Panc1 (cell line): ENCODE data around the gene IL21R. TPM values are rescaled to one million over a fixed set of nuclear protein-coding genes. Genes with fewer than 3 reads are reported as not detected.

Experiments
- ATAC-seq: fragments of 200-7000 bp; cut with Tn5 transposase; 2 replicates; pipeline ENCODE4 v1.9.1; 2020; ENCODE audit warnings: mild to moderate bottlenecking, moderate library complexity
- BruUV-seq: library from RNA; stranded (reverse); fragments of 400-500 nt; replicated peaks from 2 replicates; lab custom pipeline; 2021; lab: Mats Ljungman, UMichigan
- CTCF ChIA-PET: fragments of 300-600 bp; sonication (Branson Sonifier 250); formaldehyde crosslinking; loops from one replicate; lab custom pipeline; 2022; ENCODE audit warnings: antibody characterized with exemption; lab: Charles Lee
- POLR2A ChIA-PET: fragments of 300-600 bp; sonication (Branson Sonifier 250); formaldehyde crosslinking; loops from one replicate; lab custom pipeline; 2022; ENCODE audit warnings: antibody characterized with exemption; lab: Charles Lee
- DNase-seq: peaks from one replicate; pipeline ENCODE4 v3.0.0-alpha.2; 2010; ENCODE audit warnings: low read depth, low spot score
- H3K27ac ChIP-seq: 2 replicates; pipeline ENCODE4 v1.5.1; 2011; ENCODE audit warnings: mild to moderate bottlenecking, low read length, inconsistent platforms
- H3K27me3 ChIP-seq: fragments of 200-500 bp; sonication (Bioruptor generic); 2 replicates; pipeline ENCODE4 v1.6.0; 2014; ENCODE audit warnings: low read length, inconsistent platforms; ENCODE audit not compliant: control insufficient read depth, insufficient read depth
- H3K36me3 ChIP-seq: fragments of 200-500 bp; sonication (Bioruptor generic); 2 replicates; pipeline ENCODE4 v1.5.1; 2014; ENCODE audit warnings: inconsistent platforms, mild to moderate bottlenecking, low read length, moderate library complexity; ENCODE audit not compliant: control insufficient read depth, insufficient read depth
- H3K4me1 ChIP-seq: 2 replicates; pipeline ENCODE4 v1.5.1; 2011; ENCODE audit warnings: inconsistent platforms, mild to moderate bottlenecking, low read length, moderate library complexity; ENCODE audit not compliant: control insufficient read depth, insufficient read depth
- H3K4me3 ChIP-seq, 2 experiments: 2 replicates each; pipeline ENCODE4 v1.5.1; 2011 to 2012; ENCODE audit warnings: low read depth in 2 of 2, low read length in 2 of 2, mild to moderate bottlenecking in 2 of 2, inconsistent platforms in 1 of 2, moderate library complexity in 1 of 2
- H3K9me3 ChIP-seq: fragments of 200-500 bp; sonication (Bioruptor generic); 2 replicates; pipeline ENCODE4 v1.5.1; 2014; ENCODE audit warnings: low read depth, mild to moderate bottlenecking, inconsistent platforms, low read length, moderate library complexity; ENCODE audit not compliant: control insufficient read depth, insufficient read depth
- POLR2AphosphoS5 ChIP-seq: IDR thresholded peaks from 2 replicates; pipeline ENCODE4 v1.6.1; 2012; ENCODE audit warnings: mild to moderate bottlenecking, low read depth, low read length, moderate library complexity
- SIN3A ChIP-seq: IDR thresholded peaks from 2 replicates; pipeline ENCODE4 v1.6.1; 2012; ENCODE audit warnings: low read depth, mild to moderate bottlenecking, low read length, moderate library complexity, borderline replicate concordance; ENCODE audit not compliant: insufficient read depth
- TCF7L2 ChIP-seq: IDR thresholded peaks from 2 replicates; pipeline ENCODE4 v1.6.1; 2011; ENCODE audit warnings: mild to moderate bottlenecking, low read depth, low read length, inconsistent platforms
- in situ Hi-C: cut with HindIII; loops from 2 replicates; pipeline ENCODE4 v1.10.0; 2016; ENCODE audit warnings: low sequenced_read_pairs, low pct_unique_long_range_greater_than_20kb
- intact Hi-C: fragments of 100-400 bp; cut with micrococcal nuclease; formaldehyde crosslinking; loops from one replicate; pipeline ENCODE4 v1.10.0; 2022; ENCODE audit not compliant: unreplicated experiment
- total RNA-seq: library from RNA; stranded (reverse); gene quantifications from one replicate; pipeline ENCODE4 v1.2.1, GENCODE V29; 2021; ENCODE audit not compliant: unreplicated experiment
- TF ChIP-seq, protein P1 (sequence below): fragments of 450-650 bp; IDR thresholded peaks from 2 replicates; pipeline ENCODE4 v1.5.1; 2017; ENCODE audit warnings: mild to moderate bottlenecking
- TF ChIP-seq, protein P2 (sequence below), 2 experiments: IDR thresholded peaks; 2 replicates each; pipeline ENCODE4 v1.6.1; 2011 to 2012; ENCODE audit warnings: low read depth in 2 of 2, control low read depth in 1 of 2, low read length in 1 of 2, mild to moderate bottlenecking in 1 of 2, moderate library complexity in 1 of 2; ENCODE audit not compliant: insufficient read depth in 1 of 2

Gene IL21R
- total RNA-seq, 1 experiment from 2014 or later: 0.10 TPM

DNA sequence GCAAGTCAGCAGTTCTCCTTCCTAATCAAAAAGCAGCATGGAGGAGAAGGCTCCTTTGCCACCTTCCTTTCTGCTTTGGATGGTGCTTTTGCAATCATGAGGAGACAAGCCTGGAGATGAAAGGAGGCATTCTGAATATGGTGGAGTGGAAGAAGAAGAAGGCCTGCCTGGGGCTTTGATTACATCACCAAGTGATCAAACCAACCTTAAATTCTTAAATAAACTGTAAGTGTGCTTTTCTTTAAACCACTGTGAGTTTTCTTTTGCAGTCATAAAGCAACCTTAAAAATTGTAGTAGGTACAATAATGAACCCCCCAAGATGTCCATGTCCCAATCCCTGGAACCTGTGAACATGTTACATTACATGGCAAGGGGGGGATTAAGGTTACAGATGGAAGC lies 31.7 kb upstream of the IL21R start:
- intact Hi-C loops (no loop called here), in situ Hi-C loops (no loop called here)
- no peak for ATAC-seq
- Histone ChIP-seq H3K27ac (no peak overlapping the region), H3K27me3 (no peaks in the 10 kb centered on the region), H3K4me3 (no peak overlapping the region), H3K4me1 (peaks cover 5% of the 10 kb centered on the region; the same call in 1 of the 2 replicates), H3K9me3 (no peaks in the 10 kb centered on the region), H3K36me3 (no peaks in the 10 kb centered on the region)
- ChIA-PET POLR2A (no interaction called here), CTCF (interaction anchor here (0.6 kb wide), 1 partner anchor 260 kb away, joined by 7 read pairs; no protein-coding TSS in a partner anchor)
- BruUV-seq: no TSS peak
- TF ChIP-seq, protein P1, sequence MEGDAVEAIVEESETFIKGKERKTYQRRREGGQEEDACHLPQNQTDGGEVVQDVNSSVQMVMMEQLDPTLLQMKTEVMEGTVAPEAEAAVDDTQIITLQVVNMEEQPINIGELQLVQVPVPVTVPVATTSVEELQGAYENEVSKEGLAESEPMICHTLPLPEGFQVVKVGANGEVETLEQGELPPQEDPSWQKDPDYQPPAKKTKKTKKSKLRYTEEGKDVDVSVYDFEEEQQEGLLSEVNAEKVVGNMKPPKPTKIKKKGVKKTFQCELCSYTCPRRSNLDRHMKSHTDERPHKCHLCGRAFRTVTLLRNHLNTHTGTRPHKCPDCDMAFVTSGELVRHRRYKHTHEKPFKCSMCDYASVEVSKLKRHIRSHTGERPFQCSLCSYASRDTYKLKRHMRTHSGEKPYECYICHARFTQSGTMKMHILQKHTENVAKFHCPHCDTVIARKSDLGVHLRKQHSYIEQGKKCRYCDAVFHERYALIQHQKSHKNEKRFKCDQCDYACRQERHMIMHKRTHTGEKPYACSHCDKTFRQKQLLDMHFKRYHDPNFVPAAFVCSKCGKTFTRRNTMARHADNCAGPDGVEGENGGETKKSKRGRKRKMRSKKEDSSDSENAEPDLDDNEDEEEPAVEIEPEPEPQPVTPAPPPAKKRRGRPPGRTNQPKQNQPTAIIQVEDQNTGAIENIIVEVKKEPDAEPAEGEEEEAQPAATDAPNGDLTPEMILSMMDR: no peak
- TF ChIP-seq SIN3A (no peak), POLR2AphosphoS5 (no peak), TCF7L2 (no peak)
- TF ChIP-seq, protein P2, sequence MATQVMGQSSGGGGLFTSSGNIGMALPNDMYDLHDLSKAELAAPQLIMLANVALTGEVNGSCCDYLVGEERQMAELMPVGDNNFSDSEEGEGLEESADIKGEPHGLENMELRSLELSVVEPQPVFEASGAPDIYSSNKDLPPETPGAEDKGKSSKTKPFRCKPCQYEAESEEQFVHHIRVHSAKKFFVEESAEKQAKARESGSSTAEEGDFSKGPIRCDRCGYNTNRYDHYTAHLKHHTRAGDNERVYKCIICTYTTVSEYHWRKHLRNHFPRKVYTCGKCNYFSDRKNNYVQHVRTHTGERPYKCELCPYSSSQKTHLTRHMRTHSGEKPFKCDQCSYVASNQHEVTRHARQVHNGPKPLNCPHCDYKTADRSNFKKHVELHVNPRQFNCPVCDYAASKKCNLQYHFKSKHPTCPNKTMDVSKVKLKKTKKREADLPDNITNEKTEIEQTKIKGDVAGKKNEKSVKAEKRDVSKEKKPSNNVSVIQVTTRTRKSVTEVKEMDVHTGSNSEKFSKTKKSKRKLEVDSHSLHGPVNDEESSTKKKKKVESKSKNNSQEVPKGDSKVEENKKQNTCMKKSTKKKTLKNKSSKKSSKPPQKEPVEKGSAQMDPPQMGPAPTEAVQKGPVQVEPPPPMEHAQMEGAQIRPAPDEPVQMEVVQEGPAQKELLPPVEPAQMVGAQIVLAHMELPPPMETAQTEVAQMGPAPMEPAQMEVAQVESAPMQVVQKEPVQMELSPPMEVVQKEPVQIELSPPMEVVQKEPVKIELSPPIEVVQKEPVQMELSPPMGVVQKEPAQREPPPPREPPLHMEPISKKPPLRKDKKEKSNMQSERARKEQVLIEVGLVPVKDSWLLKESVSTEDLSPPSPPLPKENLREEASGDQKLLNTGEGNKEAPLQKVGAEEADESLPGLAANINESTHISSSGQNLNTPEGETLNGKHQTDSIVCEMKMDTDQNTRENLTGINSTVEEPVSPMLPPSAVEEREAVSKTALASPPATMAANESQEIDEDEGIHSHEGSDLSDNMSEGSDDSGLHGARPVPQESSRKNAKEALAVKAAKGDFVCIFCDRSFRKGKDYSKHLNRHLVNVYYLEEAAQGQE (IDR thresholded peaks at IDR 0.05; ENCODE audit: insufficient read depth in 1 of 2, low read depth in 2 of 2, low read length in 1 of 2): no peak
- no peak for DNase-seq

DNA sequence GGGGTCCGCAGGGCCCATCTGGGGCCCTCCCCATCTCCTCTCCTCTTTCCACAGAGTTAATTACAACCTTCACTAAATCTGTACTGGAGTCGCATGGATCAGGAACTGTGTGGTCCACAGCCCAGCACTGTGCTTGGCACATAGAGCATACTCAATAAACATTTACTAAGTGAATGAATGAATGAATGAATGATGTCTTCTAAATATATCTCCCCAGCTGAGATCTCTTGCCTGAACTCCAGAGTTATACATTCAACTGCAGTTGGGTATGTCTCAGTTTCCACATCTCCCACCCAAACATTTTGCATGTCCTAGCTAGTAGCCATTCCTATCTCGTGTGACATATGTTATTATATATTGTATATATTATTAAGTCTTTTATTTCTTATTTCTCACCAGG lies 28.7 kb upstream of the IL21R start:
- no peaks in the 10 kb centered on the region for H3K4me1 ChIP-seq
- no peak overlapping the region for H3K27ac ChIP-seq
- CTCF ChIA-PET: no interaction called here
- ATAC-seq (no peak), DNase-seq (no peak)
- in situ Hi-C loops: no loop called here
- TF ChIP-seq TCF7L2 (no peak), SIN3A (no peak), POLR2AphosphoS5 (no peak)
- TF ChIP-seq, protein P1: no peak
- TF ChIP-seq, protein P2 (IDR thresholded peaks at IDR 0.05; ENCODE audit: insufficient read depth in 1 of 2, low read depth in 2 of 2, low read length in 1 of 2): no peak
- H3K36me3 ChIP-seq: no peaks in the 10 kb centered on the region
- H3K9me3 ChIP-seq: no peaks in the 10 kb centered on the region
- no peaks in the 10 kb centered on the region for H3K27me3 ChIP-seq
- intact Hi-C loops: no loop called here
- no TSS peak for BruUV-seq
- POLR2A ChIA-PET: no interaction called here
- H3K4me3 ChIP-seq: no peak overlapping the region
